ENCODE measurements around the gene STAC3. TPM values are rescaled to one million over a fixed set of nuclear protein-coding genes. Genes with fewer than 3 reads are reported as not detected.

The STAC3 gene
- total and polyA plus RNA-seq, 2 donors (not counting 1 experiment from before 2014, with no cell fraction given), result 0.33 TPM

DNA sequence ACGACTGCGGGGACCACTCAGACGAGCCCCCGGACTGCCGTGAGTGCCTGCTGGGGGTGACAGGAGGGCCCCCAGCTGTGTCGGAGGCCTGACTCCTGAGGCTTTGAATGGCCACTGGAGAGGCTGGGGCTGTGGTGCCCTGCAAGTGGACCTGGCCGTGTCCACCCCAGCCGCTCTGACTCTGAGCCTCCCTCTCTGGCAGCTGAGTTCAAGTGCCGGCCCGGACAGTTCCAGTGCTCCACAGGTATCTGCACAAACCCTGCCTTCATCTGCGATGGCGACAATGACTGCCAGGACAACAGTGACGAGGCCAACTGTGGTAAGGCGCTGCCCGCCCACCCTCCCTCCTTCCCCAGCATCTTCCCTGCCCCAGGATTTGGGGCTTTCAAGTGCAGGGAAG, 50.5 kb downstream of the STAC3 start:
- no peaks in the 10 kb centered on the region for H3K9me3 ChIP-seq (ENCODE audit: control insufficient read depth, insufficient read depth, low read depth, low read length)
- no peaks in the 10 kb centered on the region for H3K27me3 ChIP-seq (ENCODE audit: control insufficient read depth, insufficient read depth, low read length)
- TF ChIP-seq, protein P1, sequence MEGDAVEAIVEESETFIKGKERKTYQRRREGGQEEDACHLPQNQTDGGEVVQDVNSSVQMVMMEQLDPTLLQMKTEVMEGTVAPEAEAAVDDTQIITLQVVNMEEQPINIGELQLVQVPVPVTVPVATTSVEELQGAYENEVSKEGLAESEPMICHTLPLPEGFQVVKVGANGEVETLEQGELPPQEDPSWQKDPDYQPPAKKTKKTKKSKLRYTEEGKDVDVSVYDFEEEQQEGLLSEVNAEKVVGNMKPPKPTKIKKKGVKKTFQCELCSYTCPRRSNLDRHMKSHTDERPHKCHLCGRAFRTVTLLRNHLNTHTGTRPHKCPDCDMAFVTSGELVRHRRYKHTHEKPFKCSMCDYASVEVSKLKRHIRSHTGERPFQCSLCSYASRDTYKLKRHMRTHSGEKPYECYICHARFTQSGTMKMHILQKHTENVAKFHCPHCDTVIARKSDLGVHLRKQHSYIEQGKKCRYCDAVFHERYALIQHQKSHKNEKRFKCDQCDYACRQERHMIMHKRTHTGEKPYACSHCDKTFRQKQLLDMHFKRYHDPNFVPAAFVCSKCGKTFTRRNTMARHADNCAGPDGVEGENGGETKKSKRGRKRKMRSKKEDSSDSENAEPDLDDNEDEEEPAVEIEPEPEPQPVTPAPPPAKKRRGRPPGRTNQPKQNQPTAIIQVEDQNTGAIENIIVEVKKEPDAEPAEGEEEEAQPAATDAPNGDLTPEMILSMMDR (conservative IDR thresholded peaks at IDR 0.05 in 1 of 2, IDR thresholded peaks at IDR 0.05 in 1 of 2; ENCODE audit: low read depth in 1 of 2, low read length in 2 of 2), result no peak
- TF ChIP-seq EZH2 (IDR thresholded peaks at IDR 0.05; ENCODE audit: low read length, missing control alignments), result no peak
- H3K27ac ChIP-seq (ENCODE audit: insufficient read depth, low read length), result no peak overlapping the region
- no peak for DNase-seq (ENCODE audit: low read depth in 2 of 2)
- no peaks in the 10 kb centered on the region for H3K79me2 ChIP-seq (ENCODE audit: control insufficient read depth, insufficient read depth, low read length)
- H3K4me2 ChIP-seq (ENCODE audit: extremely low read depth, insufficient read depth, low read length), result no peak overlapping the region
- H3K9ac ChIP-seq (ENCODE audit: insufficient read depth, low read length), result no peak overlapping the region
- H2AFZ ChIP-seq (ENCODE audit: low read length), result no peak overlapping the region
- H3K4me3 ChIP-seq (replicated peaks in 1 of 4; ENCODE audit: control extremely low read depth in 1 of 4, insufficient read depth in 1 of 4, low read depth in 3 of 4, low read length in 4 of 4), result no peak overlapping the region
- no peaks in the 10 kb centered on the region for H3K4me1 ChIP-seq (ENCODE audit: control insufficient read depth, extremely low read depth, insufficient read depth, low read length)
- H3K36me3 ChIP-seq (ENCODE audit: control insufficient read depth, insufficient read depth, low read length), result peaks cover 83% of the 10 kb centered on the region
- H4K20me1 ChIP-seq (ENCODE audit: control insufficient read depth, extremely low read depth, insufficient read depth, low read length), result no peaks in the 10 kb centered on the region

DNA sequence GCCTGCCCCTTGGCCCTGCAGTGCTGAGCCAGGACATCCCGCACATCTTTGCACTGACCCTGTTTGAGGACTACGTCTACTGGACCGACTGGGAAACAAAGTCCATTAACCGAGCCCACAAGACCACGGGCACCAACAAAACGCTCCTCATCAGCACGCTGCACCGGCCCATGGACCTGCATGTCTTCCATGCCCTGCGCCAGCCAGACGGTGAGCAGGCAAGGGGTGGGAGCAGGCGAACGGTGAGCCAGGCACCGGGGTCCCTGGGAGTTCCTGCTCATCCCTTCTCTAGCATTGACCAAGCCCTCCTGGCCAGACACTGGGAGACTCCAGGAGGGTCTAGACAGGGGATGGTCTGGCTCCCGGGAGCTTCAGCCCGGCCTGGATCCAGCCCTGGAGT, 51.8 kb downstream of the STAC3 start:
- Histone ChIP-seq H3K4me1 (ENCODE audit: control insufficient read depth, extremely low read depth, insufficient read depth, low read length) (no peaks in the 10 kb centered on the region), H4K20me1 (ENCODE audit: control insufficient read depth, extremely low read depth, insufficient read depth, low read length) (no peaks in the 10 kb centered on the region), H3K4me3 (replicated peaks in 1 of 4; ENCODE audit: control extremely low read depth in 1 of 4, insufficient read depth in 1 of 4, low read depth in 3 of 4, low read length in 4 of 4) (no peak overlapping the region), H3K27ac (ENCODE audit: insufficient read depth, low read length) (no peak overlapping the region), H3K4me2 (ENCODE audit: extremely low read depth, insufficient read depth, low read length) (no peak overlapping the region), H3K36me3 (ENCODE audit: control insufficient read depth, insufficient read depth, low read length) (peaks cover 85% of the 10 kb centered on the region), H2AFZ (ENCODE audit: low read length) (no peak overlapping the region), H3K9ac (ENCODE audit: insufficient read depth, low read length) (no peak overlapping the region), H3K27me3 (ENCODE audit: control insufficient read depth, insufficient read depth, low read length) (no peaks in the 10 kb centered on the region), H3K9me3 (ENCODE audit: control insufficient read depth, insufficient read depth, low read depth, low read length) (no peaks in the 10 kb centered on the region), H3K79me2 (ENCODE audit: control insufficient read depth, insufficient read depth, low read length) (no peaks in the 10 kb centered on the region)
- TF ChIP-seq, protein P1 (conservative IDR thresholded peaks at IDR 0.05 in 1 of 2, IDR thresholded peaks at IDR 0.05 in 1 of 2; ENCODE audit: low read depth in 1 of 2, low read length in 2 of 2), result no peak
- TF ChIP-seq EZH2 (IDR thresholded peaks at IDR 0.05; ENCODE audit: low read length, missing control alignments), result no peak
- DNase-seq (ENCODE audit: low read depth in 2 of 2), result no peak

GRCh38 chr12:57198329-57198728, 52.7 kb downstream of the STAC3 start:
- H3K4me1 ChIP-seq (ENCODE audit: control insufficient read depth, extremely low read depth, insufficient read depth, low read length), result no peaks in the 10 kb centered on the region
- no peak for DNase-seq (ENCODE audit: low read depth in 2 of 2)
- H3K9ac ChIP-seq (ENCODE audit: insufficient read depth, low read length), result no peak overlapping the region
- no peaks in the 10 kb centered on the region for H3K9me3 ChIP-seq (ENCODE audit: control insufficient read depth, insufficient read depth, low read depth, low read length)
- no peaks in the 10 kb centered on the region for H4K20me1 ChIP-seq (ENCODE audit: control insufficient read depth, extremely low read depth, insufficient read depth, low read length)
- H3K27ac ChIP-seq (ENCODE audit: insufficient read depth, low read length), result no peak overlapping the region
- H3K4me3 ChIP-seq (replicated peaks in 1 of 4; ENCODE audit: control extremely low read depth in 1 of 4, insufficient read depth in 1 of 4, low read depth in 3 of 4, low read length in 4 of 4), result no peak overlapping the region
- no peaks in the 10 kb centered on the region for H3K79me2 ChIP-seq (ENCODE audit: control insufficient read depth, insufficient read depth, low read length)
- TF ChIP-seq, protein P1 (conservative IDR thresholded peaks at IDR 0.05 in 1 of 2, IDR thresholded peaks at IDR 0.05 in 1 of 2; ENCODE audit: low read depth in 1 of 2, low read length in 2 of 2), result no peak
- TF ChIP-seq EZH2 (IDR thresholded peaks at IDR 0.05; ENCODE audit: low read length, missing control alignments), result no peak
- no peak overlapping the region for H3K4me2 ChIP-seq (ENCODE audit: extremely low read depth, insufficient read depth, low read length)
- no peaks in the 10 kb centered on the region for H3K27me3 ChIP-seq (ENCODE audit: control insufficient read depth, insufficient read depth, low read length)
- peaks cover 88% of the 10 kb centered on the region for H3K36me3 ChIP-seq (ENCODE audit: control insufficient read depth, insufficient read depth, low read length)
- no peak overlapping the region for H2AFZ ChIP-seq (ENCODE audit: low read length)
